LNCAP (cell line): Measurements from ENCODE around the gene COPE.

ENCODE experiments used
- CTCF ChIP-seq: fragments of 450-650 bp; IDR thresholded peaks from 2 replicates; pipeline ENCODE4 v1.5.1; 2017; ENCODE audit warnings: mild to moderate bottlenecking

The COPE gene

GRCh38 chr19:18954094-18954493 is 34.9 kb upstream of the COPE start:
- no peak for TF ChIP-seq CTCF

- TF ChIP-seq CTCF, result no peak
Measured at GRCh38 chr19:18951721-18952281, 32.6 kb upstream of the COPE start.

- TF ChIP-seq CTCF, result no peak
Measured at GRCh38 chr19:18949858-18950257, 30.7 kb upstream of the COPE start.

- no peak for TF ChIP-seq CTCF
Measured at GRCh38 chr19:18948976-18949356, 29.8 kb upstream of the COPE start.

- TF ChIP-seq CTCF, result no peak
Measured at GRCh38 chr19:18948075-18948975, 29.1 kb upstream of the COPE start.

- TF ChIP-seq CTCF, result no peak
Measured at GRCh38 chr19:18946918-18947317, 27.7 kb upstream of the COPE start.

GRCh38 chr19:18946335-18946734 is 27.1 kb upstream of the COPE start:
- no peak for TF ChIP-seq CTCF
